Thoracic aorta (tissue), 2 donors: Measurements from ENCODE around the gene CMIP. TPM values are rescaled to one million over a fixed set of nuclear protein-coding genes. Genes with fewer than 3 reads are reported as not detected.

ENCODE experiments used
- ATAC-seq: fragments of 150-250 bp; one replicate; pipeline ENCODE4 v1.8.0; 2017; ENCODE audit warnings: low read depth; ENCODE audit not compliant: insufficient number of reproducible peaks, low FRiP score
- DNase-seq: peaks from one replicate; pipeline ENCODE4 v3.0.0-alpha.2; 2020; ENCODE audit warnings: low spot score
- H3K27ac ChIP-seq, 2 donors: fragments of 200-600 bp; sonication (generic); 1 replicate in 1 of 2; 2 replicates in 1 of 2; pipeline ENCODE4 v1.5.1; 2016; ENCODE audit warnings: mild to moderate bottlenecking in 2 of 2, moderate library complexity in 2 of 2
- H3K27me3 ChIP-seq: fragments of 200-600 bp; sonication (generic); replicated peaks from 2 replicates; pipeline ENCODE4 v1.6.0; 2016; ENCODE audit warnings: mild to moderate bottlenecking; ENCODE audit not compliant: insufficient read depth
- H3K36me3 ChIP-seq: fragments of 200-600 bp; sonication (generic); one replicate; pipeline ENCODE4 v1.5.1; 2016
- H3K4me1 ChIP-seq, 2 donors: fragments of 200-600 bp; sonication (generic); 1 replicate in 1 of 2; 2 replicates in 1 of 2; pipeline versions ENCODE4 v1.5.1 to v1.6.0; 2016; ENCODE audit warnings: low read depth in 2 of 2, mild to moderate bottlenecking in 1 of 2; ENCODE audit not compliant: control insufficient read depth in 1 of 2
- H3K4me3 ChIP-seq: fragments of 200-600 bp; sonication (generic); 2 replicates; pipeline ENCODE4 v1.5.1; 2016; ENCODE audit warnings: mild to moderate bottlenecking
- H3K9me3 ChIP-seq: fragments of 200-600 bp; sonication (generic); 2 replicates; pipeline ENCODE4 v1.5.1; 2016
- total RNA-seq, 2 donors: library from RNA; depleted of rRNA; stranded (reverse); fragments of >200 nt; gene quantifications; one replicate each; pipeline versions ENCODE4 v1.1.0 to v1.2.3, GENCODE V29; 2016
- TF ChIP-seq, protein P1 (sequence below): fragments of 200-600 bp; sonication (generic); IDR thresholded peaks from one replicate; pipeline ENCODE4 v1.5.1; 2019; ENCODE audit warnings: antibody characterized with exemption

The CMIP gene
- total RNA-seq, 2 donors from 2014 or later: 20.8 to 46.8 TPM

DNA sequence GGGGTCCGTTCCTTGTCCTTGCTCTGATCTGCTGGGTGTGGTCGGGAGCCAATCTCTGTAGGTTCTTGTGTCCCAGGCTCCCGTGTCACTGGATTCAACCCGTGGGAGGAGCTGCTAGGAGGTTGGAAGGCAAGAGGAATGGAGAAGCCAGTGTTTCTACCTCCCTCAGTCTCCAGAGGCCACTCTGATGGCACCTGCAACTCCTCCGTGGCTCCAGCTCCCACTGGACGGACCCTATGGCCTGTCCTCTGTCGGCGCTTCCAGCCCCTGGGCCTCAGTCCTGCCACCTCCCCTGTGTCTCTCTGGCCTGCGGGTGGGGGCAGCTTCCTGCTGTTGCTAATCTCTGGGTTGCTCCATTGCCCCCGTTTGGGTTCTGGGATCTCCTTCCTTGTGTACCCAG, 71.1 kb downstream of the CMIP start:
- TF ChIP-seq, protein P1, sequence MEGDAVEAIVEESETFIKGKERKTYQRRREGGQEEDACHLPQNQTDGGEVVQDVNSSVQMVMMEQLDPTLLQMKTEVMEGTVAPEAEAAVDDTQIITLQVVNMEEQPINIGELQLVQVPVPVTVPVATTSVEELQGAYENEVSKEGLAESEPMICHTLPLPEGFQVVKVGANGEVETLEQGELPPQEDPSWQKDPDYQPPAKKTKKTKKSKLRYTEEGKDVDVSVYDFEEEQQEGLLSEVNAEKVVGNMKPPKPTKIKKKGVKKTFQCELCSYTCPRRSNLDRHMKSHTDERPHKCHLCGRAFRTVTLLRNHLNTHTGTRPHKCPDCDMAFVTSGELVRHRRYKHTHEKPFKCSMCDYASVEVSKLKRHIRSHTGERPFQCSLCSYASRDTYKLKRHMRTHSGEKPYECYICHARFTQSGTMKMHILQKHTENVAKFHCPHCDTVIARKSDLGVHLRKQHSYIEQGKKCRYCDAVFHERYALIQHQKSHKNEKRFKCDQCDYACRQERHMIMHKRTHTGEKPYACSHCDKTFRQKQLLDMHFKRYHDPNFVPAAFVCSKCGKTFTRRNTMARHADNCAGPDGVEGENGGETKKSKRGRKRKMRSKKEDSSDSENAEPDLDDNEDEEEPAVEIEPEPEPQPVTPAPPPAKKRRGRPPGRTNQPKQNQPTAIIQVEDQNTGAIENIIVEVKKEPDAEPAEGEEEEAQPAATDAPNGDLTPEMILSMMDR: no peak
- no peak for DNase-seq
- Histone ChIP-seq H3K27ac (no peak overlapping the region), H3K4me3 (no peak overlapping the region), H3K4me1 (peaks cover 7 to 13% of the 10 kb centered on the region in 2 donors), H3K36me3 (no peaks in the 10 kb centered on the region), H3K27me3 (no peaks in the 10 kb centered on the region), H3K9me3 (no peaks in the 10 kb centered on the region)
- no peak for ATAC-seq

DNA sequence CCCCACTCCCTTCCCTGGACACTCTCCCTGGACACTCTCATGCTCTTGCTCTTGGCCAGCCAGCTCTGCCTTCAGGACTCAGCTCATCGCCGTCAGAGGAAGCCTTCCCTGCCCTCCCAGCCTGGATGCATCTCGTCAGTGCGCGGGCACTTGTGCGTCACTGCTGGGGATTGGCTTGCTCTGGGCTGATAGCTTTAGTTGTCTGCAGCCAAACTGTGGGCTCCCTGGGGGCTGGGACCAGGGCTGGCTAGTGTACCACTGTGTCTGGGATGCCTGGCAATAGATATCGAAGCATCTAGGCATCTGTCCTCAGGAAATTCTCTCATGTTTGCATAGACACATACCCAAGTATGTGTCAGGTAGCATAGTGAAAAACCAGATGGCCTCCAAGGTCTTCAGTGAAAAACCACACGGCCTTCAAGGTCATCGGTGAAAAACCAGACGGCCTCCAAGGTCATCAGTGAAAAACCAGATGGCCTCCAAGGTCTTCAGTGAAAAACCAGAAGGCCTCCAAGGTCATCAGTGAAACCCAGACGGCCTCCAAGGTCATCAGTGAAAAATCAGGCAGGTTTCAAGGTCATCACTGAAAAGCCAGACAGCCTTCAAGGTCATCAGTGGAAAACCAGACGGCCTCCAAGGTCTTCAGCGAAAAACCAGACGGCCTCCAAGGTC, 72.0 kb downstream of the CMIP start:
- H3K27ac ChIP-seq: no peak overlapping the region
- no peaks in the 10 kb centered on the region for H3K9me3 ChIP-seq
- DNase-seq: no peak
- no peaks in the 10 kb centered on the region for H3K36me3 ChIP-seq
- H3K27me3 ChIP-seq: no peaks in the 10 kb centered on the region
- TF ChIP-seq, protein P1: no peak
- H3K4me3 ChIP-seq: no peak overlapping the region
- no peak for ATAC-seq
- peaks cover 7 to 13% of the 10 kb centered on the region in 2 donors for H3K4me1 ChIP-seq

DNA sequence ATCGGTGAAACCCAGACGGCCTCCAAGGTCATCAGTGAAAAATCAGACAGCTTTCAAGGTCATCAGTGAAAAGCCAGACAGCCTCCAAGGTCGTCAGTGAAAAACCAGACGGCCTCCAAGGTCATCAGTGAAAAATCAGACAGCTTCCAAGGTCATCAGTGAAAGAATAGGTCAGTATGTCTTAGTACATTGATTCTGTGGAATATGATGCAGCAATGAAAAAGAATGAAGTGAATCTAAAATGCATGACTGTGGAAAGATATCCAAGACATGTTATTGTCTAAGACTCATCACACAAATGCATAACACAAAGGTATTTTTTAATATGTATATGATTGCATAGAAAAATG, 72.5 kb downstream of the CMIP start:
- Histone ChIP-seq H3K27ac (no peak overlapping the region), H3K9me3 (no peaks in the 10 kb centered on the region), H3K36me3 (no peaks in the 10 kb centered on the region), H3K4me3 (no peak overlapping the region), H3K27me3 (no peaks in the 10 kb centered on the region), H3K4me1 (peaks cover 7 to 13% of the 10 kb centered on the region in 2 donors)
- ATAC-seq (no peak), DNase-seq (no peak)
- TF ChIP-seq, protein P1: no peak

DNA sequence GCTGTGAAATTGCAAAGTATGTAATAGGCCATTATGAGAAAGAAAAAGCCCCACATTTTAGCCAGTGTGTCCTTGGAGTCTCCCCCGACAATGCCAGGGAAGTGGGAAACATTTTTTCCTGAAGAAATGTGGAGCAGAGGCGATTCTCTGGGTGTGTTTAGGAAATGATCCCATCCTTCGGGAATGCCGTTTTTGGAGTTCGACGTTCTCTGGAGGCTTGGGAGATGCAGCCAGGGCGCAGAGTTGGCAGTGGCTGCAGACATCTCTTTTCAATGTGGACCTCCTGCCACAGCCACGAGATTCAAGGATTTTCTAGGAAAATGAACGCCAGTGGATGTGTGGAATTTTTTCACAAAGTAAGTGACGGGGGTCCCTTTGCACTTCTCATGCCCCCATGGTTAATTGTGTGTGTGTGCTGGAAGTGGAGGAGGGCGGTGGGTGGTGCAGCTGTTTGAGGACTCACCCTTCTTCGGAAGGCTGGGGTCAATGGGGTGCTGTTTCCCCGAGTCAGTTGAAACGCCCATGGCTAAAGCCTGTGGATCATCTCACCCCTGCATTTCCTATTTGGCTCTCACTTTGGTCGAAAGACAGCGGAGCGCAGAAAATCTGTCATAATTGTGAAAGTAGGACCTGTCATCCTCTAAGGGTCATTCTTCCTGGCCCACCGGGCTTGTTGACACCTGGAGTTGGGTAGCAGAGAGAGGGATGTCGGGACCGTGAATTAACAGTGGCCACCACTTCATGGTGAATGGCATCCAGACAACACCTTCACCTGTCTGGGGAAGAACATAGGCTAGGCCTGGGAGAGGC, 73.2 kb downstream of the CMIP start:
- TF ChIP-seq, protein P1: no peak
- Histone ChIP-seq H3K4me3 (no peak overlapping the region), H3K27me3 (no peaks in the 10 kb centered on the region), H3K27ac (no peak overlapping the region), H3K4me1 (peaks cover 7 to 12% of the 10 kb centered on the region in 2 donors), H3K36me3 (no peaks in the 10 kb centered on the region), H3K9me3 (no peaks in the 10 kb centered on the region)
- no peak for ATAC-seq
- no peak for DNase-seq

DNA sequence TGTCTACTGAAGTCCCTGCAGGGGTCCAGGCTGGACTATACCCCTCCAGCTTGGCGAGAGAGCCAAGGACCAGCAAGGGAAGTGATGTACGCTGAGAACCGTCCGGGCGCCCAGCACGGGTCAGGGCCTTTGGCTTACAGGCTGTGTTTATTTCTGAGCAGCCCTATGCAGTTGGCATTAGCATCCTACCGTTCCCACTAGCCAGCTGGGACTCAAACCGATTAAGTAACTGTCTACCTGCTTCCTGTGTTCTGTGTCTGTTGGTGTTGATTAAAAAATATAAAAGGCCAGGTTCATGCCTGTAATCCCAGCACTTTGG, 73.8 kb downstream of the CMIP start:
- Histone ChIP-seq H3K36me3 (no peaks in the 10 kb centered on the region), H3K27ac (no peak overlapping the region), H3K9me3 (no peaks in the 10 kb centered on the region), H3K4me1 (peaks cover 4 to 7% of the 10 kb centered on the region in 2 donors), H3K4me3 (no peak overlapping the region), H3K27me3 (no peaks in the 10 kb centered on the region)
- TF ChIP-seq, protein P1: no peak
- ATAC-seq: no peak
- DNase-seq: no peak
